Measurements from ENCODE around the gene FAM124A.

- TF ChIP-seq CTCF (conservative IDR thresholded peaks at IDR 0.05 in 1 of 2, IDR thresholded peaks at IDR 0.05 in 1 of 2; ENCODE audit: low read depth in 1 of 2, low read length in 2 of 2): no peak
- no peak for TF ChIP-seq EZH2 (IDR thresholded peaks at IDR 0.05; ENCODE audit: low read length, missing control alignments)
These were observed 46.6 kb upstream of the FAM124A start for GRCh38 chr13:51175639-51176038.

All from fibroblast of lung (primary cell).